Ovary (tissue), 9 donors: Measurements from ENCODE around the gene GABRB1. TPM values are rescaled to one million over a fixed set of nuclear protein-coding genes. Genes with fewer than 3 reads are reported as not detected.

Experiments used
- DNase-seq, 5 donors: peaks; one replicate each; pipeline ENCODE4 v3.0.0-alpha.2; 2019 to 2020
- H3K27ac ChIP-seq, 2 donors: fragments of 200-600 bp; one replicate each; pipeline versions ENCODE4 v1.5.1 to v1.8.0; 2019 to 2022
- H3K27me3 ChIP-seq: fragments of 200-600 bp; one replicate; pipeline ENCODE4 v1.8.0; 2022
- H3K36me3 ChIP-seq: fragments of 200-600 bp; sonication (generic); one replicate; pipeline ENCODE4 v1.5.1; 2019
- H3K4me1 ChIP-seq: one replicate; pipeline ENCODE4 v1.8.1; 2013; ENCODE audit warnings: mild to moderate bottlenecking, moderate library complexity; ENCODE audit not compliant: insufficient read depth
- H3K4me3 ChIP-seq: fragments of 200-600 bp; sonication (generic); one replicate; pipeline ENCODE4 v1.5.1; 2017
- H3K9me3 ChIP-seq, 2 donors: fragments of 200-600 bp in 1 of 2; sonication (generic) in 1 of 2; one replicate each; pipeline versions ENCODE4 v1.5.1 to v1.8.1; 2013 to 2019; ENCODE audit warnings: mild to moderate bottlenecking in 1 of 2, moderate library complexity in 1 of 2
- EP300 ChIP-seq: sonication (generic); formaldehyde crosslinking; IDR thresholded peaks from one replicate; pipeline ENCODE4 v1.6.1; 2017; ENCODE audit warnings: antibody characterized with exemption
- POLR2A ChIP-seq: fragments of 450-650 bp; IDR thresholded peaks from one replicate; pipeline ENCODE4 v1.6.1; 2017; ENCODE audit warnings: antibody characterized with exemption, mild to moderate bottlenecking, moderate library complexity
- WGBS, 3 donors: extraction: QIAGEN DNeasy Blood & Tissue Kit in 1 of 3; methylation state at CpG; one replicate each; pipeline versions ENCODE4 v1.1.5 to v1.1.7; 2013 to 2017; 5-methylcytosine and 5-hydroxymethylcytosine counted together
- intact Hi-C, 4 donors: fragments of 100-400 bp; cut with DNase I; formaldehyde crosslinking; loops; one replicate each; pipeline versions ENCODE4 v1.11.0 to v1.15.1; 2022 to 2023
- polyA plus RNA-seq, 2 donors: library from polyadenylated mRNA; stranded (reverse); fragments of 200-250 nt in 1 of 2; fragments of 350-450 nt in 1 of 2; fragmentation: Illumina TruSeq in 1 of 2; extraction: RNeasy Lipid Tissue Mini Kit (QIAGEN cat#74804) in 1 of 2; gene quantifications; one replicate each; pipeline ENCODE4 v1.2.3, GENCODE V29; 2013 to 2014
- total RNA-seq, 7 donors: library from RNA; depleted of rRNA in 2 of 7; stranded (reverse); fragments of >200 nt in 2 of 7; fragmentation: NEBNext Ultra II Directional in 3 of 7; extraction: Animal tissue kit (Norgen Biotek cat#: 25700) in 3 of 7; gene quantifications; one replicate each; pipeline versions ENCODE4 v1.1.0 to v1.2.4, GENCODE V29; 2016 to 2023
- TF ChIP-seq, protein P1 (sequence below), 3 donors: fragments of 450-650 bp in 2 of 3; fragments of 200-600 bp in 1 of 3; IDR thresholded peaks; one replicate each; pipeline versions ENCODE4 v1.5.1 to v1.8.0; 2016 to 2022; ENCODE audit warnings: antibody characterized with exemption in 3 of 3, mild to moderate bottlenecking in 1 of 3
- donor health status: DM: no; HTN: no; CAD: no; lungs with moderate emphysema.
- donor health status: DM: no; HTN: no; CAD: no.
- donor health status: Bipolar disorder and iron deficiency.
- donor health status: DM: yes; HTN: yes; CAD: no.
- donor health status: DM: no; HTN: no; CAD: no.
- donor health status: DM: yes; HTN: yes; CAD: no.

Gene GABRB1
- total and polyA plus RNA-seq, 9 donors = 0.23 to 0.43 TPM; not detected in 7

DNA sequence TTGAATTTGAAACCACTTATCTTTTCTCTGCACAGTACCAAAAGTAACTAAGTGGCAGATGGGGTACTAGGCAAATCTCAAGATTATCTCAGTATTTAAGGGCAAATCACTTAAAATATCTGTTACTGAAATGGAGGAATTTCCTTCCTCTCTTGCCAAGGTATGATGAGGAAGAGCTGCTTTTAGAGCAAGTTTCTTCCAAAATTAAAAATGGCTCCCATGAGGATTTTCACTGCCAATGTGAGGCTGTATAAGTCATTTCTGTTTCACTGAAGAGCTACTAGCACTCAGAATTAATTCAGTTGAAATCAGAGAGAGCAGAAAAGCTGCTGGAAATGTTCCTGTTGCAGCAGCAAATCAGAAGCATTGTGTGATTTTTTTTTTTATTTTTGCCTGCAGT, 43.4 kb downstream of the GABRB1 start:
- H3K36me3 ChIP-seq = no peaks in the 10 kb centered on the region
- H3K4me3 ChIP-seq = no peak overlapping the region
- no peaks in the 10 kb centered on the region for H3K4me1 ChIP-seq
- intact Hi-C loops = no loop called here
- H3K27ac ChIP-seq = no peak overlapping the region
- no peak for DNase-seq
- H3K27me3 ChIP-seq = no peaks in the 10 kb centered on the region
- no peaks in the 10 kb centered on the region for H3K9me3 ChIP-seq
- TF ChIP-seq, protein P1, sequence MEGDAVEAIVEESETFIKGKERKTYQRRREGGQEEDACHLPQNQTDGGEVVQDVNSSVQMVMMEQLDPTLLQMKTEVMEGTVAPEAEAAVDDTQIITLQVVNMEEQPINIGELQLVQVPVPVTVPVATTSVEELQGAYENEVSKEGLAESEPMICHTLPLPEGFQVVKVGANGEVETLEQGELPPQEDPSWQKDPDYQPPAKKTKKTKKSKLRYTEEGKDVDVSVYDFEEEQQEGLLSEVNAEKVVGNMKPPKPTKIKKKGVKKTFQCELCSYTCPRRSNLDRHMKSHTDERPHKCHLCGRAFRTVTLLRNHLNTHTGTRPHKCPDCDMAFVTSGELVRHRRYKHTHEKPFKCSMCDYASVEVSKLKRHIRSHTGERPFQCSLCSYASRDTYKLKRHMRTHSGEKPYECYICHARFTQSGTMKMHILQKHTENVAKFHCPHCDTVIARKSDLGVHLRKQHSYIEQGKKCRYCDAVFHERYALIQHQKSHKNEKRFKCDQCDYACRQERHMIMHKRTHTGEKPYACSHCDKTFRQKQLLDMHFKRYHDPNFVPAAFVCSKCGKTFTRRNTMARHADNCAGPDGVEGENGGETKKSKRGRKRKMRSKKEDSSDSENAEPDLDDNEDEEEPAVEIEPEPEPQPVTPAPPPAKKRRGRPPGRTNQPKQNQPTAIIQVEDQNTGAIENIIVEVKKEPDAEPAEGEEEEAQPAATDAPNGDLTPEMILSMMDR (IDR thresholded peaks at IDR 0.05) = no peak

DNA sequence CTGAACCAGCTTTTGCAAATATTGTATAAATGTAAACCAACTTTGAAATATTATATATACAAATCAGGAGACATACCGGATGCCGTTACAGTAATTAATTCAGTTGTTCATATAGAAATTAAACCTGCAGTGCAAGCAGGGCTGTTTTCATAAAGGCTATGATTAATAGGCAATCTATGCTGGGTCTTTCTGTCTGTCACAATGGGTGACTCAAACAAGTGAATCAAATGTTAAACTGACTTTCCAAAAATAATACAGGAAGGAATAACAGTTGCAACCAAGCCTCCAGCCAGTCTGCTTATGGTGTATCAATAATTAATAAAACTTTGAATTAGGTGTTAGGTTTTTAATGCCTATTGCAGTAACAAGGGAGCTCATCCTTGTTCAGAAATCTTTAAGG, 43.9 kb downstream of the GABRB1 start:
- H3K4me1 ChIP-seq = no peaks in the 10 kb centered on the region
- H3K9me3 ChIP-seq = no peaks in the 10 kb centered on the region
- H3K4me3 ChIP-seq = no peak overlapping the region
- H3K27ac ChIP-seq = no peak overlapping the region
- DNase-seq = no peak
- WGBS, 3 donors = 90 to 96% (median 94%) methylated on average over 2 of the region's 2 CpGs
- no peaks in the 10 kb centered on the region for H3K27me3 ChIP-seq
- no peaks in the 10 kb centered on the region for H3K36me3 ChIP-seq
- intact Hi-C loops = no loop called here
- TF ChIP-seq POLR2A = no peak
- TF ChIP-seq, protein P1 (IDR thresholded peaks at IDR 0.05) = no peak
- TF ChIP-seq EP300 = no peak

DNA sequence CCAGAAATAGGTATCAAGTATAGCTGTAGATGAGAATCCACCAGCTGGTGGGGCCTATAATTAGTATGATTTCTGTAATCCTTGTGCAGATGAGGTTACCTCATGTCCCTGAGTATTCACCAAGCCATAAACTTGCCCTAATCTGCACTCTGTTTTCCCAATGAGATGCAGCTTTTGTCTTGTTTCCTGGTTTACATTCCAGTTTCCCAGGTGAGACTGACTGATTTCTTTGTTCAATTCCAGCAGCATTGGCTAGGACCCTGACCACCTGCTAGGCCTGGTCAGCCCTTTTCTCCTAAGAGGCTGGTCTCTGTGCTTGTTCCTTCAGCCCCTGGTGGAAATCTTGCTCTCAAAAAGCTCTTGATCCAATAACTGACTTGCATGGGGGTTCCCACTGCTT, 44.6 kb downstream of the GABRB1 start:
- Histone ChIP-seq H3K27ac (no peak overlapping the region), H3K36me3 (no peaks in the 10 kb centered on the region), H3K4me3 (no peak overlapping the region), H3K4me1 (no peaks in the 10 kb centered on the region), H3K9me3 (no peaks in the 10 kb centered on the region), H3K27me3 (no peaks in the 10 kb centered on the region)
- intact Hi-C loops = no loop called here
- TF ChIP-seq POLR2A (no peak), EP300 (no peak)
- TF ChIP-seq, protein P1 (IDR thresholded peaks at IDR 0.05) = no peak
- DNase-seq = no peak

DNA sequence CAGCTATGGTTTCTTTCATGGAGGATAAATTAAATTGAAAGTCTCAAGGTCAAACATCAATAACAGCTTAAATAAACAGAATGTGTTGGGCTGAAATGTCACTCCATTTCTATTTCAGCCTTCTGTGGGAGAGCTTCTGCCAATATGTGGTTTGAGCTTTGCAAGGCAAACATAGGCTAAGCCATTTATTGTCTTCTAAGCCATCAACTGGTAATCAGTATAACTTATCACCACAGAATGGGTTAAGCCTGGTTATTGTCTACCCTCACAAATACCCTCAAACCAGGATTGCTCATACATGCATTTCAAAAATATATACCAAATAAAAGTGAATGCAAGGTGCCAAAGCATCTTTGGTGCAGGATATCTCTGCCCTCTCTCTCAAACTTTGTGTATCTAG, 52.7 kb downstream of the GABRB1 start:
- no peak overlapping the region for H3K4me3 ChIP-seq
- H3K9me3 ChIP-seq = no peaks in the 10 kb centered on the region
- no peaks in the 10 kb centered on the region for H3K27me3 ChIP-seq
- DNase-seq = no peak
- no peak overlapping the region for H3K27ac ChIP-seq
- H3K36me3 ChIP-seq = no peaks in the 10 kb centered on the region
- H3K4me1 ChIP-seq = no peaks in the 10 kb centered on the region
- intact Hi-C loops = no loop called here
- TF ChIP-seq, protein P1 (IDR thresholded peaks at IDR 0.05) = no peak

DNA sequence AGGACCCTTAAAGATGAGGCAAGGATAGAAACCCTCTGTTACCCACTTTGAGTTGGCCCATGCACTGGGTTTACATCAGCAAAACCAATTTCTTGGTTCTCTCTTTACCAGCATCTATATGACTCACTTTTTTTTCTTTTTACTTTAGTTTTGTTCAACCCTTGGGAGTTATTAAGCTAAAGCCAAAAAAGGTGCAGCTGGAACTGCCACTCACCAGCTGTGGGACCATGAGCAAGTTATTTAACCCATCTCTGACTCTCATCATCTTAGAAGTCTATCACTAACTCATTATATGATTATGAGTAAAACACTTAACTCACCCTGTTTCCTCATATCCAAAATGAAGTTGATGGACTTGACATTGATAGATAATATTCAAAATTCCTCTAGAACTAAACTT, 53.4 kb downstream of the GABRB1 start:
- TF ChIP-seq POLR2A (no peak), EP300 (no peak)
- Histone ChIP-seq H3K27ac (no peak overlapping the region), H3K9me3 (no peaks in the 10 kb centered on the region), H3K4me1 (no peaks in the 10 kb centered on the region), H3K27me3 (no peaks in the 10 kb centered on the region), H3K4me3 (no peak overlapping the region), H3K36me3 (no peaks in the 10 kb centered on the region)
- DNase-seq = no peak
- intact Hi-C loops = no loop called here
